CD4-positive, alpha-beta T cell treated with Interleukin-15 for 1 hour (primary cell): ENCODE results near the gene CYBB.
A peak's percentile ranks its signal among the peaks of the same experiment; 100 is the strongest.
"Not testable (repeated sequence)": the region's sequence is repeated elsewhere in the genome, so short reads cannot be mapped to it uniquely, and the experiment has no call there.

ENCODE experiments used
- DNase-seq: peaks from one replicate; pipeline ENCODE4 v3.0.0-alpha.2; 2020

CYBB gene

DNA sequence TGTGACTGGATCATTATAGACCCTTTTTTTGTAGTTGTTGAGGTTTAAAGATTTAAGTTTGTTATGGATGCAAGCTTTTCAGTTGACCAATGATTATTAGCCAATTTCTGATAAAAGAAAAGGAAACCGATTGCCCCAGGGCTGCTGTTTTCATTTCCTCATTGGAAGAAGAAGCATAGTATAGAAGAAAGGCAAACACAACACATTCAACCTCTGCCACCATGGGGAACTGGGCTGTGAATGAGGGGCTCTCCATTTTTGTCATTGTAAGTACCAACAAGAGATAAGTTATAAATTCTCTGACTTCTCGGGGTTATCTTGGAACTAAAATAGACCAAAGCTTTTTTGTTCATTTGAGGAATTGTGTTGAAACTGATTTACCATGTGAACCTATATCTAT lies at the start of gene CYBB:
Gene CYBB (plus strand): TSS at position 203 of the 400 bp plus-strand sequence. CDS start 19 bp downstream, at position 222.
- no peak for DNase-seq

DNA sequence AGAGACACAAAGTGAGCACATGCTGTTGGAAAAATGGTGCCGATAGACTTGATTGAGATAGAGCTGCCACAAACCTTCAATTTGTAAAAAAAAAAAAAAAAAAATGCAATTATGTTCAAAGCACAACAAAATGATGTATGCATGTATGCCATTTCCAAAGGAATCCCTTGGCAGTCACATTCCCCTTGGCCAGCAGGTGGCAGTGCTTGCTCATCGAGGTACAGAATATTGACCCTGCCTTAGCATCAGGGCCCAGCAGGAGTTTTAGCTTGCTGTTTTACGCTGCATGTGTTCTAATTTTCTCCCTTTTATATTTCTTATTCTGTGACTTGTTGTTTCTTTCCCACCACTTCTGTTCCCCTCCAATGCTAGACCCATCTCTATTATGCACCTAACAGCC lies 34.5 kb upstream of the CYBB start:
- peak; percentile 79 for DNase-seq

DNA sequence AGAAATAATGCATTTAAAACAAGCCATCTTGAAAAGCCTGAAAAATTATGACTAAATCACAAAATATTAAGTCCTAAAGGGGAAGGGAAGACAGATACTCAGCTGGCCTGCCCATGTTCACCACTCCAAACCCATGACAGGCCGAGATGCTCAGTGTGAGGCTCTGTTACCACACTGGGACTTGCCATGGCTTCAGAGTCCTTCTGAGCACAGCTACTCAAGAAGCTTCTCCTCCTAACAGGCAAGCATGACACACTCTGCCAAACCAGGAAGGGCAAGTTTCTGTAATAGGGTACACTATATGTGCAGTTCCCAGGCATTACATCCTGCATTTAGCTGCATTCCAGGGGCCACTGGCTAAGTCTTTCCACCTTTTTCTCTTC lies 34.0 kb upstream of the CYBB start:
- no peak for DNase-seq

DNA sequence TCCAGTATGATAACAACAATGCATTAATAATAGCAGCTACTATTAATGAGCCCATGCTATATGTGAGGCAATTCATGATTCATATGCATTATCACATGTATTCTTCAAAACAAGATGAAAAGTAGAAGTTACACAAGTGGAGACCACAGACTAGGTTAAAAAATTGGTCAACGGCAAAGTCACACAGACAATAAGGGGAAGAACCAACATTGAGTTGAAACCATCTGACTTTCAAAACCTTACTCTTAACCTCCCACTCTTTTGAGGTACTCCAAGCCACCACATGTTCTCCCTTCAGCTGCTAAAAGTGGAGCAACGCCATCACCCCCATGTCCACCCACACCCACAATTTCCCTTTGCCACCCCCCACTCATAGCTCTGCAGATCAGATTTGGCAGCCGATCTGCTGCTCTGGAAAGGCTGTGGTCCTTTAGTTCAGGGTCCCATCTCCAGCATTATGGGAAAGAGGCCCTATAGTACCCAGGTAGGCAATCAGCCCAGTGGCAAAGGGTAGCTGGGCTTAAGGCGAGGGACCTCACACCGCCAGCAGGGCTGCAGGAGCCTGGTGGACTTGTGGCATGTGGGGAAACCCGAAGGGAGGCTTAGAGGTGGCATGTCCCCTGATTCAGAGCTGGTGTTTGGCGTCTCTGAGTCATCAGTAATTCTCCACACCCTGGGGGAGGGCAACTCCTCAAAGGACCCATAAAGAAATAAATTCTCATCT lies 33.5 kb upstream of the CYBB start:
- peak; percentile 58 for DNase-seq

DNA sequence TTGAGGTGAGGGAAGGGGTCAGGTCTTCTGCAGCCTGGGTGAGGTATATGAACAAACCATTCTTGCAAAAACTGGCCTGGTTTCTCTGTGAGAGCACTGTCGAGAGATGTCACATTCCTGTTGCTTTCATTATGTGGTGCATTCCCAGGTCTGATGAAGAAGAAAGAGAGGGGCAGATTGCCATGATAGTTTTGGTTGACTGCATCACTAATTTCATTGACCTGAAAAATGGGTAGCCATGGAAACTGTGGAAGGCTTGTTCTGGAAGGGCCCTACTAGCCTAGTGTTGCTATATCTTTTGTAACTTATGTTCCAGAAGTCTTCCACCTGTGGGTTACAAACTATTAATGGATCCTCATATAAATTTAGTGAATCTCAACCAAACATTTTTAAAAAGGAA lies 32.9 kb upstream of the CYBB start:
- DNase-seq = no peak

DNA sequence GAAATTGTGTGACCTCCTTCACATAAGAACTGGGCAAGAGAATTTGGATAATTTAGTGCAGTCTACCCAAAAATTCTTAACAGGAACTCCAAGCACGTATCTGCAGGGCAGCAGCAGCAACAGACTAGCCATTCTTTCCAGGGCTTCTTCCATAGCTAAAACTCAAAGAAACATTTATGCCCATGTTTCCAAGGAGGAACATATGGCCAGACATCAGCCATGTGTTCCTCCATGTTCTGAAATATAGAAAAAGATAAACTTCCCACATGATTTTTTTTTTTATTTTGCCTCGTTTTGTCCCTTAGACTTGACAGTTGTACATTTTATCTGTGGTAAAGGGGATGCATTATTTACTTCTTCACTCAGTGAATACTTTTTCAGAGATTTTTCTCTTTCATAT lies 27.6 kb upstream of the CYBB start:
- no peak for DNase-seq

DNA sequence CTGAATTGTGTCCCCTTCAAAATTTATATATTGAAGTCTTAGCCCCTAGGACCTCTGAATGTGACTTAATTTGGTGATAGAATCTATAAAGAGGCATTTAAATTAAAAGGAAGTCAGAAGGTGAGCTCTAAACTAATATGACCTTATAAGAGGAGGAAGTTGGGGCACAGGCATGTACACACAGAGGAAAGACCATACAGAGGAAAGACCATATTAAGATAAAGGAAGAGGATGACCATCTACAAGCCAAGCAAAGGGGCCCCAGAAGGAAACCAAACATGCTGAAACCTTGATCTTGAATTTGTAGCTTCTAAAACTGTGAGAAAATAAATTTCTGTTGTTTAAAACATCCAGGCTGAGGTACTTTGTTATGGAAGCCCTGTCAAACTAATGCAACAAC lies 26.9 kb upstream of the CYBB start:
- no peak for DNase-seq

DNA sequence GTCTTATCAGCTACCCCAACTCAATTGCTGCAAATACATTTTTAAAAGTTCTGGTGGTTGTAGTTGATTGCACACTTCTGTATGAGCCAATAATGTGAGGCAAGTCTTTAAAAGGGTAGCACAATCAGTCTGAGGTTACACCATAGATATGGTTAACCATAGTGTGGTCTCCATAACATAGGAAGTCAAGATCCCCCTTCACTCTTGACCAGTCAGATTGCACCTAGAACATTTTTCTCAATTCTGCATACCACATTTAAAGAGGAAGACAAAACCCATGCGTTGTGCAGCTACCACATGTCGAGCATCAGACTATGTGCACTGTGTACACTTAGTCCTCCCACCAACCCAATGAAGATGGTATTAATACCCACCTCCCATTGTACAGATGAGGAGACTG lies 26.5 kb upstream of the CYBB start:
- no peak for DNase-seq

DNA sequence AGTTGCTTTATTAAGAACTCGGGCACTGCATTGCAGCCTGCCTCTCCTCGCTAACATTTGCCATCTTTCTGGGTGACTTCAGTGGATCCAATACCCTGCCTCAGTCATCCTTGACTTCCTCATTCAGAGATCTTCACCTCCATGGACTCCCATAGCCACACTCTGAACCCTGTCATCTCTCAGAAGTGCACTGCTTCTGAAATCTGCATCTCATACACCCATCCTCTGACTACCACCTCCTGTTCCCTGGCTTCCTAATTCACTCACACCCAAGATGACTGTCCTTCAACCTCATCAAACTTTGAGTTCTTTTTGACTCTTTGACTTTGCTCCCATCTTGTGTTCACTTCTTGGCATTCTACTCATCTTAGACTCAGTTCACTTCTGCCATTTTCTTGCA lies 25.3 kb upstream of the CYBB start:
- DNase-seq = no peak

DNA sequence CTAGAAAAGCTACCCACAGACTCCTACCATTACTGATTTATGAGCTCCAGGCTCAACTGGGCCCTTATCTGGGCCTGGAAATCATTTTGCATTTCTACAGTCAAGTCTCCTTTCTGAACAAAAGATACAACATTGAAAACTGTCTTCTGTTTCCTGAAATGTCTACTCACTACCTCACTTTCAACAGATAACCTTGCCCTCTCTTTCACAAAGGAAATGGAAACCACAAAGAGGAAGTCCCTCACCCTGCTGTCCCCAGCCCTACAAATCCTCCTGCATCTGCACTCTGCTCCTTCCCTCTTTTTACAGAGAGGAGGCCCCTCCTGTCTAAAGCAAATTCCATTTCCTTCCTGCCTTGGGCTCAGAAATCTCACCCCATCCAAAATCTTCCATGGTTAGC lies 24.8 kb upstream of the CYBB start:
- peak; percentile 61 for DNase-seq

DNA sequence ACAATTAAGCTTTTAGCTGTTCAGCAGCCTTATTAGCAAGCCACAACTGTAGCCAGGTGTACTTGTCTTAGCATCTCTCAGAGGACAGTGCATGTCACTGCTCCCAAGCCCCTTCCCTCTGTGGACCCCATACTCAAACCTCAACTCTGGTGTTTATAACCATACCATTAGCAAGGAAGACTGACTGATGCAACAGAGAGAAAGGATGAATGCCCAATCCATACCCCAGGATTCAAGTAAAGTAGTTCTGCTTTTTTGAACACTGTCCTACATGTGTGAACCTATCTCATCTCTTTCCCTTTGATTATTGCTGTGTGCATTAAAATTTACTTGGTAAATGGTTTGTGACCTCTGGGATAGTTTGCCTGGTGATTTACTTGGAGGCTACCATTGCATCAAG lies 22.8 kb upstream of the CYBB start:
- no peak for DNase-seq

DNA sequence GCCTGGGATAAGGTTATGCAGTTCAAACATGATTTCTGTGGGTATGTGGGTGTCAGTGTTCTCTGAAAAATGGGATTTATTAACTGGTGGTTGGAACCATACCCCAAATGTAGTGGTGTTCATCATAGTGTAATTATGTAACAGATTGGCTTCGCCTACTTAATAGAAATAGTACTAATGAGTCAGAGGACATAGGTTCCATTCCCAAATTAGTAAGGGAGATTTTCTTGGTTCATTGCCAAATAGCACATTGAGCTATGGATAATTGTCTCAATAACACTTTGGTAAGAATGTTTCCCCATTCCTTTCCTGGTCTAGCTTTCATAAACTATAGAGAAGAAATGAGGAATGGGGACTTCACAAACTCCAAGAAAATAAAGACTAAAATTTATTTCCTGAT lies 20.5 kb upstream of the CYBB start:
- DNase-seq = no peak

DNA sequence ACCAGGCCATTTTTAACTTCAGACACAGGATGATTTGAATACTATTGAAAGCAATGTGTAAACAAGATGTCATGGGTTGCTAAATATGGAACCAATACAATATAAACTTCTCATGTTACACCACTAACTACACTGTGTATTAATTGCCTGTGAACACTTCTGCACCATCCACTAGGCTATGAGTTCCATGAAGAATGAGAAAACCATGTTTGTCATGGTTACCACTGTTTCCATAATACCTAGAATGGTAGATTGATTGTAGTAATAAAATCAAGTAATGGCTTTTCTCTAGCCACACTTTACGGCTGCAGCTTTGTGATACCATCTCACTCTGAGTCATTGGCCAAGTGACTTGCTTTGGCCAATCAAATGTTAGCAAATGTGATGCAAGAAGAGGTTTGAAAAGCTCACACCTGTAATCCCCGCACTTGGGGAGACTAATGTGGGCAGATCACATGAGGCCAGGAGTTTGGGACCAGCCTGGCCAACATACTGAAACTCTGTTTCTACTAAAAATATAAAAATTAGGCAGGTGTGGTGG lies 19.9 kb upstream of the CYBB start:
- DNase-seq = no peak

DNA sequence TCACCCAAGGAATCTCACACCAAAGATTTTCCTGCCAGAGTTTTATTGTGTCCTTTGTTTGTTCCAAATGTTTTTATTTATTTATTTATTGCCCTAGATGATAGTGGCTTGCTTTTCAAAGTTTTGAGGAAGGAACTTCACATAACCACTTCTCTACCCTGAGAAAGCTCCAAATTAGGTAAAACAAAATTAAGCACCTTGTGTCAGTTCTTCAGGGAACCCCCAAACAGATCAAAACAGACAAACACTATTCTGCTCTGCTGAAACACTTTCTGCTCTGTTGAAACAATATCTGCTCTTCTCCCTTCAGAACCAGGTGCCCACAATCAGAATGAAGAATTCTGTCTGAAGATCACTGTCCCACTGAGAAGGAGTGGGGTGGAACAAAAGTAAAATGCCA lies 16.5 kb upstream of the CYBB start:
- DNase-seq = no peak

DNA sequence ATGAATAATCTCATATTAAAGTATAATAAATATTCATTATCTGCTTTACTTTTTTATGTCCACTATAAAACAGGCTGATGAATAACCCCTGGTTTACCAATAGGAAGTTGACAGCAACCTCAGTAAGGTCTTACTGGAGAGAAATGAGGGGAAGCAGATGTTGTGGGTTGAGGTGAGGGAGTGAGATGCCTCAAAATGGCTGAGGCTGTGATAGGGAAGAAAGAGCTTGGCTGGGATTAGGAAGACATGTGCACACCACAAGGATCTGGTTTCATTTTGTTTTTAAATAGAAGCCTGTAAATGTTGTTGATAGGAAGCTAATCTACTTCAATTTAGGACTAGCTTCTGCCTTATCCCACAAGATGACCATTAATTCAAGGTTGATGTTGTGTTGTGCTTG lies 14.4 kb upstream of the CYBB start:
- DNase-seq = no peak

DNA sequence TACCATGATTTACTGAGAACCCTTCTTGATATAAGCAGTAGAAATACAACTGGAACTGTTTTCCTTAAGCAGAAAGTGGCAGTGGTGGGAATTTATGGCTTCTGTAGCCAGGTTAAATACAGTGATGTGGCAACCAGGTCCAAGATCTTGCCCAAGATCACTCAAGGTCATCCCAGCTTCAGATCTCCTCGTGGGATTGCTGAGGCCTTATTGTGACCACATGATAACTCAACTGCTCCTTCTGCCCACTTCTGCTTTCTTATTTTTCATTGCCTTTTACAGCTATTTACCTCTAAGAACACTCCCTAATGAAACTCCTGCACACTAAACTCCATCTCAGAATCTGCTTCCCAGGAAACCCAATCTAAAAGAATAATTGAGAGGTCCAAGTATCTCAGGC lies 12.4 kb upstream of the CYBB start:
- no peak for DNase-seq

DNA sequence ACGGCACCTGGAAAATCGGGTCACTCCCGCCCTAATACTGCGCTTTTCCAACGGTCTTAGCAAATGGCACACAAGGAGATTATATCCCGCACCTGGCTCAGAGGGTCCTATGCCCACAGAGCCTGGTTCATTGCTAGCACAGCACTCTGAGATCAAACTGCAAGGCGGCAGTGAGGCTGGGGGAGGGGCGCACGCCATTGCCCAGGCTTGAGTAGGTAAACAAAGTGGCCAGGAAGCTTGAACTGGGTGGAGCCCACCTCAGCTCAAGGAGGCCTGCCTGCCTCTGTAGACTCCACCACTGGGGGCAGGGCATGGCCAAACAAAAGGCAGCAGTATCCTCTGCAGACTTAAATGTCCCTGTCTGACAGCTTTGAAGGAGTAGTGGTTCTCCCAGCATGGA lies 11.0 kb upstream of the CYBB start:
- DNase-seq = not testable (repeated sequence)

DNA sequence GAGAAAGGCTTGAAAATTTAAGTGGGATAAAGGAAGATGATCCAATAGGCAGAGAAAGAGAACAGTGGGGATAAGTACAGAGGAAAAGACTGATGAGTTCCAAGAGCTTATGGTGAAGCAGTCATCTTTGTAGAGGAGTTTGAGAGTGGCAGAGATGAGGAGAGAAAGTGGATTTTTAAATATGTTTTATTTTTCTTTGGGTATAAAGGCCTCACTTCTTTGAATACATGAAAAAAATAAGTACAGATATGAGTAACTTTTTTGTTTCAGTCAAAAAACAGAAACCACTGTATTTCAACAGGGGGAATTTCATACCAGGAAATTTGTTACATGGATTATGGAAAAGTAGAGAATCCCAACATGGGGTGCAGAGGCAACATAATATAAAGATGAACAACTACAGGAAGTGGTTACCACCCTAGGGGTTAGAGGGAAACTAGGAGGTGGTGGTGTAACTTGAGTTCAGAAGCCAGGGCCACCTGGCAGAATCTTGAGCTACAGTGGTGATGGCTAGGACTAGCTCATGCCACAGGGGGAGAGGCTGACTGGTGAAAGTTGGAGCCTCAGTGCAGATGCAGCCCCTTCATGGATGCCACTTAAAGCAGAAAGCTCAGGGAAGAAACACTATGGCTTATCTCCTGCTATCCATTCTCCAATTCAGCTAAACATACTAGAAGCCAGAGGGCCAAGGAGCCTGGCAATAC lies 3.4 kb upstream of the CYBB start:
- DNase-seq = no peak

DNA sequence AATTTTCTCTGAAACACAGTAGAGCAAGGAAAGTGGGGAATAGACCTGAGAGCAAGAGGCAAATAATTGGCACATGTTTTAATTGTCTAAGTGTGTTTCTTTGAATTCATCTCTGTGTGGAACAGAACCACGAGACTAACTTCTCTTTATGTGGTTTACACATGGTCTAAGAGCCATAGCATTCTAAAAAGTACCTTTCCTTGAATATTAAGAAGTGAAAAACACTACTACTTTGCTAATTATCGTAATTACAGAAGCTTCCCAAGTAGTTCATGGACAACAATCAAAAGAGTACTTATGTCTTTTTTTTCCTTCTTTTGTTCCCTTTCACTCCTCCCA lies 2.9 kb upstream of the CYBB start:
- DNase-seq = no peak

DNA sequence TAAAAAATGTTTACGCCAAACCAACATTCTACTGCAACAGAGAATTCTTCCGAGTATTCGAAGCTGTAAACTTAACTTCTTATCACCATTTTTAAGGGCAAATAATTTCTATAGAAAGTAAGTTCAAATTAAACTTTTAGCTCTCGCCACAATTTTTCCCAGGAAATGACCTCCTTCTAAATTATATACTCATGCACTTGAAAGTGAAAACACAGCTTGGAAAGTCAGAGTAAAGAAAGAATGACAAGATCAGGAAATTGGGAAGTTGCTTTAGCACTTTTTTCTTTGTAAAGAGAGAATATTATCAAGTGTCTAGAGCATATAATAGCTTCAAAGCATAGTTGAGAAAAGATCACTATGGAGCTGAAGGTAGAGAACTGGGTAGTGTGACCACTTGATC lies 1.2 kb downstream of the CYBB start:
- DNase-seq = no peak

DNA sequence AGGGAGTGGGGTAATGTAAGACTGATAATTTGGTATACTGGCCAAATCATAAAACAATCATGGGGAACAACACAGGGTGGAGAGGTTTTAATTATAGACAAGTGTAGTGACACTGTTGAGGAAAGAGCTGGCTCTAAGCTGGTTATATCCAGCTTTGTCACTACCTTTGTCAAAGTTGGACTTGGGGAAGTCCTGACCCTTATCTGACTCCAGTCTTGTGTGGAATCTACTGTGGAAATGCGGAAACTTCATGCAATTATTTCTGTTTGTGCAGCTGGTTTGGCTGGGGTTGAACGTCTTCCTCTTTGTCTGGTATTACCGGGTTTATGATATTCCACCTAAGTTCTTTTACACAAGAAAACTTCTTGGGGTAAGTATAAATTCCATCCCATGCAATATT lies 2.0 kb downstream of the CYBB start:
- DNase-seq = no peak

DNA sequence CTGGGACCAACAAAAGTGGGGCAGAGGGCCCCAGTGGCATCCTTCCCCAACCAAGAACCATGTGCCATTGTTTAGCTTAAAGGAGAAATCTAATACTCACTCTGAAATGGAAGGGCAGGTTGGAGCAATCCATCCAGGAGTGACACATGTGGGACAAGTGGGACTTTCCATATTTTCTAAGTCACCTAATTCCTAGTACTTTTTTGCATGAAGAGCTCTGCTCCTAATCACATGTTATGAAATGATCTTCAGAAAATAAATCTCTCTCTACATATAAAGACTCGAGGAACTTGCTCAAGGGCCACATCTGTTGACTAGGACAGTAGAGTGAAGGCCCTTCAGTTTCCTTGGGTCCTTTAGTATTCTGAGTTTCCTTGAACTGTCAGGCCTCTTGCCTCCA lies 2.5 kb downstream of the CYBB start:
- no peak for DNase-seq

DNA sequence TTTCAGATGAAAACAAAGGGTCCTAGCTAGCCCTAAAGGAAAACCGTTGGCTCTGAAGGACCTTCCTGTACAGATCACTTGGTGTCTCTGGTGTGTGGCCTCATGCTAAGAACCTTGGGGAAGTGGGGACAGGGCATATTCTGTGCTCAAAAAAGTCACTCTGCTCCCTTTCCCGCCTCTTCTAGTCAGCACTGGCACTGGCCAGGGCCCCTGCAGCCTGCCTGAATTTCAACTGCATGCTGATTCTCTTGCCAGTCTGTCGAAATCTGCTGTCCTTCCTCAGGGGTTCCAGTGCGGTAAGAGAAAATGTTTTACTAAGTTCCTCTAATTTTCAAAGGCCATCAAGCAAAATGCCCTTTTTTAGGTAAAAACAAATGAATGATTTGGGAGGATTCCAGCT lies 3.4 kb downstream of the CYBB start:
- DNase-seq = peak; percentile 36

DNA sequence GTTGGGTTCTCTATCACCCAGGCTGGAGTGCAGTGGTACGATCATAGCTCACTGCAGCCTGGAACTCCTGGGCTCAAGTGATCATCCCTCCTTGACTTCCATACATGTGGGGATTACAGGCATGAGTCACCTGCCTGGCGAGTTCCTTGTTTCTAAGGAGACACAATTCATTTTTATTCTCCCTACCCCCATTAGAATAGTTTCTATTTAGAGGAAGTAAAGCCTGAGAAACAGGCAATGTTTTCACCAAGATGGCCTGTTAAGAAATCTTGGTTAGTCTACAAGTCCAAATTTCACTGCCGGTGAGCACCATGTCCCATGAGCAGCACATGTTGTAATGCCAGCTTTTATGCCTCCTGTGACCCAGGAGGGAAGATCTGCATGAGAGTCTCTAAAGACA lies 5.7 kb downstream of the CYBB start:
- peak; percentile 59 for DNase-seq
